ENCODE results near the gene CHRNB2.

Gene CHRNB2

DNA sequence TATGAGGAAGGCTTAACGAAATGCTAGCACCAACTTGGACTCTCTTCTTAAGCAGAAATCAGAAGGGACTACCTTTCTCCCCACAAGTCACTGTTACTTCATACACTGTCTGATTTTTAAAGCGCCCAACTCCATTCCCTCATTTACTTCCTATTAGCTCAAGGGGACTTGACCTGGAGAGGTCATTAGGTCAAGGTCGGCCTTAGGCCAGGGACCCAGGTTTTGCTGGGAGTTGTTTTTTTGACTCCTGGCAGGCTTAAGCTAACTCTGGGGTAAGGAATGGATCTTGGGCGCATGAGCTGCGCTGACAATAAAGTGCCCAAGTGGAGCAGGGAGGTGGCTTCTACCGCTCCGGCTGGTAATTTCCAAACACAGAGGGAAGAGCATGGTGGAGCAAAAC lies 23.6 kb downstream of the CHRNB2 start:
- no peak for DNase-seq (ENCODE audit: extremely low spot score)
- POLR2A ChIA-PET, result interaction anchor here (0.7 kb wide), 1 partner anchor 430 kb away, joined by 4 read pairs; no protein-coding TSS in a partner anchor
- TF ChIP-seq, protein P1, sequence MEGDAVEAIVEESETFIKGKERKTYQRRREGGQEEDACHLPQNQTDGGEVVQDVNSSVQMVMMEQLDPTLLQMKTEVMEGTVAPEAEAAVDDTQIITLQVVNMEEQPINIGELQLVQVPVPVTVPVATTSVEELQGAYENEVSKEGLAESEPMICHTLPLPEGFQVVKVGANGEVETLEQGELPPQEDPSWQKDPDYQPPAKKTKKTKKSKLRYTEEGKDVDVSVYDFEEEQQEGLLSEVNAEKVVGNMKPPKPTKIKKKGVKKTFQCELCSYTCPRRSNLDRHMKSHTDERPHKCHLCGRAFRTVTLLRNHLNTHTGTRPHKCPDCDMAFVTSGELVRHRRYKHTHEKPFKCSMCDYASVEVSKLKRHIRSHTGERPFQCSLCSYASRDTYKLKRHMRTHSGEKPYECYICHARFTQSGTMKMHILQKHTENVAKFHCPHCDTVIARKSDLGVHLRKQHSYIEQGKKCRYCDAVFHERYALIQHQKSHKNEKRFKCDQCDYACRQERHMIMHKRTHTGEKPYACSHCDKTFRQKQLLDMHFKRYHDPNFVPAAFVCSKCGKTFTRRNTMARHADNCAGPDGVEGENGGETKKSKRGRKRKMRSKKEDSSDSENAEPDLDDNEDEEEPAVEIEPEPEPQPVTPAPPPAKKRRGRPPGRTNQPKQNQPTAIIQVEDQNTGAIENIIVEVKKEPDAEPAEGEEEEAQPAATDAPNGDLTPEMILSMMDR (IDR thresholded peaks at IDR 0.05; ENCODE audit: control extremely low read depth, extremely low read depth, low read depth, missing control alignments), result no peak
- CTCF ChIA-PET, result interaction anchor here (1.1 to 1.7 kb wide), 4 partner anchors 9 to 44 kb away, joined by 3 to 6 read pairs (median 3); no protein-coding TSS in a partner anchor

GRCh38 chr1:154593390-154593789 lies 25.8 kb downstream of the CHRNB2 start:
- ChIA-PET CTCF (interaction anchor here (0.9 to 1.2 kb wide), 2 partner anchors 34 to 114 kb away, joined by 3 to 5 read pairs; no protein-coding TSS in a partner anchor), POLR2A (no interaction called here)
- TF ChIP-seq, protein P1 (IDR thresholded peaks at IDR 0.05; ENCODE audit: control extremely low read depth, extremely low read depth, low read depth, missing control alignments), result no peak
- DNase-seq (ENCODE audit: extremely low spot score), result no peak

DNA sequence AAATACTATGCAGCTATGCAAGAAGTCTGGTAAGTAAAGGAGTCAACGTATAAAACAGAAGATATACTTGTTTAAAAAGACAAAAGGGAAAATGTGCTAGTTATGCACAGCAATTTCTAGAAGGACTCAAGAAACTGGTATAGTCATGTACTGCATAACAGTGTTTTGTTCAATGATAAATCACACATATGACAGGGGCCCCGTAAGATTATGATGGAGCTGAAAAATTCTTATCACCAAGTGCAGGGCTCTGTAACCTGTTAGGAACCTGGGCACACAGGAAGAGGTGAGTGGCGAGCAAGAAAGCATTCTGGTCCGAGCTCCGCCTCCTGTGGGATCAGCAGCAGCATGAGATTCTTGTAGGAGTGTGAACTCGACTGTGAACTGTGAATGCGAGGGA lies 27.2 kb downstream of the CHRNB2 start:
- DNase-seq (ENCODE audit: extremely low spot score), result no peak
- ChIA-PET POLR2A (no interaction called here), CTCF (interaction anchor here (0.7 to 2.0 kb wide), 6 partner anchors 9 to 116 kb away, joined by 3 to 6 read pairs (median 3); no protein-coding TSS in a partner anchor)
- TF ChIP-seq, protein P1 (IDR thresholded peaks at IDR 0.05; ENCODE audit: control extremely low read depth, extremely low read depth, low read depth, missing control alignments), result no peak

DNA sequence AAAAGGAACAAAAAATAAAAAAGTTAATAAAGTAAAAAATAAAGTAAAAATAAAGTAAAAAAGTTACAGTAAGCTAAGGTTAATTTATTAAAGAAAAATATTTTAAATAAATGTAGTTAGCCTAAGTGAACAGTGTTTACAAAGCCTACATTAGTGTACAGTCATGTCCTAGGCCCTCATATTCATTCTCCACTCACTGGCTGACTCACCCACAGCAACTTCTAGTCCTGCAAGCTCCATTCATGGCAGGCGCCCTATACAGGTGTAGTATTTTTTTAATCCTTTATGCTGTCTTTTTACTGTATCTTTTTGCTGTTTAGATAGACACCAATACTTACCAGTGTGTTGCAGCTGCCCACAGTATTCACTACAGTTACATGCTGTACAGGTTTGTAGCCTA lies 28.0 kb downstream of the CHRNB2 start:
- CTCF ChIA-PET, result interaction anchor here (0.7 to 2.0 kb wide), 5 partner anchors 9 to 49 kb away, joined by 3 to 6 read pairs (median 4); no protein-coding TSS in a partner anchor

GRCh38 chr1:154598871-154599635 lies 31.5 kb downstream of the CHRNB2 start:
- ChIA-PET POLR2A (no interaction called here), CTCF (interaction anchor here (1.0 to 1.6 kb wide), 4 partner anchors 10 to 279 kb away, joined by 3 to 4 read pairs (median 3); no protein-coding TSS in a partner anchor)

More for the DNA sequence above, 28.0 kb downstream of the CHRNB2 start:
- POLR2A ChIA-PET, result no interaction called here
- no peak for DNase-seq (ENCODE audit: extremely low spot score)
- TF ChIP-seq, protein P1 (IDR thresholded peaks at IDR 0.05; ENCODE audit: control extremely low read depth, extremely low read depth, low read depth, missing control alignments), result no peak

DNA sequence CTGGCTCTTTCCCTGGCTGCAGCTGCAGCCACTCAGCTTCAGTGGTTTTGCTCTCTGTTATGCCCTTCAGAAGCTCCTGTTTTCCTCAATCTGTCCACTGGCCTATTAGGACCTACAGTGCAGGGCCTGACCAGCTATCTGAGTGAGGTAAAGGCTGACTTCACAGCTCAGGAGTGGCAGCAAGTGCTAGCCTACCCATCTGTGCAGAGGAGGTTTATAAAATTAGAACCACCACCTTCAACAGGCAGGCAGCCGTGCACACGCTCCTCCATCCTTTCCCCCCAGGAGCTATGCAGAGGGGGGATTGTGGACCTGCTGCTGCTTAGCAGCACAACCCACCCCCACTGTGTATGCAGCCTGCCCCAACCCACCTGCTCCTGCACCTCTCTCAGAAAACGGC lies 32.1 kb downstream of the CHRNB2 start:
- ChIA-PET POLR2A (no interaction called here), CTCF (interaction anchor here (1.0 to 1.6 kb wide), 4 partner anchors 11 to 274 kb away, joined by 3 to 4 read pairs (median 3); no protein-coding TSS in a partner anchor)
- DNase-seq (ENCODE audit: extremely low spot score), result no peak
- TF ChIP-seq, protein P1 (IDR thresholded peaks at IDR 0.05; ENCODE audit: control extremely low read depth, extremely low read depth, low read depth, missing control alignments), result no peak

More at GRCh38 chr1:154598871-154599635, 31.5 kb downstream of the CHRNB2 start:
- DNase-seq (ENCODE audit: extremely low spot score), result no peak
- TF ChIP-seq, protein P1 (IDR thresholded peaks at IDR 0.05; ENCODE audit: control extremely low read depth, extremely low read depth, low read depth, missing control alignments), result no peak

Data from GM10248 (cell line).